ENCODE measurements around the gene RERE. TPM values are rescaled to one million over a fixed set of nuclear protein-coding genes. Genes with fewer than 3 reads are reported as not detected.
"Not testable (repeated sequence)": the region's sequence is repeated elsewhere in the genome, so short reads cannot be mapped to it uniquely, and the experiment has no call there.

RERE gene
- total RNA-seq, 1 donor from 2014 or later = 80.3 TPM

DNA sequence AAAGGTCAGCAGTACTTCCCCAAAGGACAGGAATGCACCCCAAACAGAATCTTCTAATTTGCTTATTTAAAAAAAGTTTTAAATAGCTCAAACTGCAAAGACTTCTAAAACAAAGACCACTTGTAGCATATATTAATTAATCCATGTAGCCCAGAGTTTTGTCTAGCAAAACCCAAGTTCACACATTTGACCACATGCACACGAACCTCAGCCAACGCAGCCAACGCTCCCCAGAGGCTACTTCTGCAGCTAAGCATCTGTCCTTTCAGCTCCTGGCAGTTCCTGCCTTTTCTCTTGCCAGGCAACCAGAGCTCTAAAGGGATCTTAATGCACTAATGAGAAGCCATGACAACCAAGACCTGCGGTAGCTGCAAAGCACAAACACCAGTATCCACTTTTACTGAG, 89.6 kb downstream of the RERE start:
- intact Hi-C loops (cut with DNase I) = loop anchor here (5.0 kb wide), 1 partner anchor 171 kb away; no protein-coding TSS in a partner anchor
- H3K9me3 ChIP-seq = no peaks in the 10 kb centered on the region

DNA sequence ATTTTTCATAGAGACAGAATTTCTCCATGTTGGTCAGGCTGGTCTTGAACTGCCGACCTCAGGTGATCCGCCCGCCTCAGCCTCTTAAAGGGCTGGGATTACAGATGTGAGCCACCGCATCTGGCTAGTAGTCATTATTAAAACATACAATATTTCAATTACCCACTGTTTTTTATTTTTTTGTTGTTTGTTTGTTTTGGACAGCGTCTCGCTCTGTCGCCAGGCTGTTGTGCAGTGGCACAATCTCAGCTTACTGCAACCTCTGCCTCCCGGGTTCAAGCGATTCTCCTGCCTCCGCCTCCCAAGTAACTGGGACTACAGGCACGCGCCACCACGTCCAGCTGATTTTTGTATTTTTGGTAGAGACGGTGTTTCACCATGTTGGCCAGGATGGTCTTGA, 90.1 kb downstream of the RERE start:
- H3K27me3 ChIP-seq; H3K4me3 ChIP-seq; H3K4me1 ChIP-seq; H3K9me3 ChIP-seq; DNase-seq (ENCODE audit: extremely low spot score in 2 of 2); H3K36me3 ChIP-seq; H3K27ac ChIP-seq: not testable (repeated sequence)
- intact Hi-C loops (cut with DNase I) = loop anchor here (5.0 kb wide), 1 partner anchor 170 kb away; no protein-coding TSS in a partner anchor

More for the DNA sequence above, 89.6 kb downstream of the RERE start:
- H3K27ac ChIP-seq = no peak overlapping the region
- H3K4me3 ChIP-seq = no peak overlapping the region
- TF ChIP-seq, protein P1, sequence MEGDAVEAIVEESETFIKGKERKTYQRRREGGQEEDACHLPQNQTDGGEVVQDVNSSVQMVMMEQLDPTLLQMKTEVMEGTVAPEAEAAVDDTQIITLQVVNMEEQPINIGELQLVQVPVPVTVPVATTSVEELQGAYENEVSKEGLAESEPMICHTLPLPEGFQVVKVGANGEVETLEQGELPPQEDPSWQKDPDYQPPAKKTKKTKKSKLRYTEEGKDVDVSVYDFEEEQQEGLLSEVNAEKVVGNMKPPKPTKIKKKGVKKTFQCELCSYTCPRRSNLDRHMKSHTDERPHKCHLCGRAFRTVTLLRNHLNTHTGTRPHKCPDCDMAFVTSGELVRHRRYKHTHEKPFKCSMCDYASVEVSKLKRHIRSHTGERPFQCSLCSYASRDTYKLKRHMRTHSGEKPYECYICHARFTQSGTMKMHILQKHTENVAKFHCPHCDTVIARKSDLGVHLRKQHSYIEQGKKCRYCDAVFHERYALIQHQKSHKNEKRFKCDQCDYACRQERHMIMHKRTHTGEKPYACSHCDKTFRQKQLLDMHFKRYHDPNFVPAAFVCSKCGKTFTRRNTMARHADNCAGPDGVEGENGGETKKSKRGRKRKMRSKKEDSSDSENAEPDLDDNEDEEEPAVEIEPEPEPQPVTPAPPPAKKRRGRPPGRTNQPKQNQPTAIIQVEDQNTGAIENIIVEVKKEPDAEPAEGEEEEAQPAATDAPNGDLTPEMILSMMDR (IDR thresholded peaks at IDR 0.05) = no peak
- no peaks in the 10 kb centered on the region for H3K27me3 ChIP-seq
- DNase-seq (ENCODE audit: extremely low spot score in 2 of 2) = no peak
- no peaks in the 10 kb centered on the region for H3K4me1 ChIP-seq
- no peaks in the 10 kb centered on the region for H3K36me3 ChIP-seq

DNA sequence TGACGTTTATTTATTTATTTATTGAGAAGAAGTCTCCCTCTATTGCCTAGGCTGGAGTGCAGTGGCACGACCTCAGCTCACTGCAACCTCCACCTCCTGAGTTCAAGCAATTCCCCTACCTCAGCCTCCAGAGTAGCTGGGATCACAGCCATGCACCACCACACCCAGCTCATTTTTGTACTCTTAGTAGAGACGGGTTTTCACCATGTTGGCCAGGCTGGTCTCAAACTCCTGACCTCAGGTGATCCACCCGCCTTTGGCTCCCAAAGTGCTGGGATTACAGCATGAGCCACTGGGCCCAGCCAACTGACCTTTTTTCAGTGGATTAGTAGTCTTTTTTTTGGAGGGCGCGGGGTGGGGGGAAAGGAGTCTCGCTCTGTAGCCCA, 90.6 kb downstream of the RERE start:
- H3K27me3 ChIP-seq; DNase-seq (ENCODE audit: extremely low spot score in 2 of 2); H3K36me3 ChIP-seq; H3K27ac ChIP-seq; H3K4me3 ChIP-seq; H3K4me1 ChIP-seq; H3K9me3 ChIP-seq: not testable (repeated sequence)
- intact Hi-C loops (cut with DNase I) = loop anchor here (5.0 kb wide), 1 partner anchor 169 kb away; no protein-coding TSS in a partner anchor

DNA sequence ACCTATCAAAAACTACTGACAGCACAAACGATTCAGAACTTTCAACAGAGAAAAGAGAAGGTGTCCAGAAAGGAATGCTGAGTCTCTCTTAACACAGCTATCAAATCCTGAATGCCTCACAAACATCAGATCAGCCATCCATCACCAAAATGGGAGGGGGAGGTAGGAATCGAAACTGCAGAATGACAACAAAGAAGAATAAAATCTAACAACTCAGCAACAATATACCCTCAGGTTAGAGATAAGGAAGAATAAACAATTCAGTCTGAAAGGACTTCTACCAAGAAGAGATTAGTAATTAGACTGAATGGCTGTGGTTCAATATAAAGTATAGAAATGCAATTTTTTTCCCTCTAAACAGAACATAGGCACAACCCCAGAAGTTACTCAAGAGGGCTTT, 94.4 kb downstream of the RERE start:
- no peak for TF ChIP-seq POLR2A (IDR thresholded peaks at IDR 0.05)
- TF ChIP-seq, protein P1 (IDR thresholded peaks at IDR 0.05) = no peak
- no peaks in the 10 kb centered on the region for H3K27me3 ChIP-seq
- H3K9me3 ChIP-seq = no peaks in the 10 kb centered on the region
- H3K27ac ChIP-seq = no peak overlapping the region
- H3K36me3 ChIP-seq = no peaks in the 10 kb centered on the region
- intact Hi-C loops (cut with DNase I) = no loop called here
- no peak for DNase-seq (ENCODE audit: extremely low spot score in 2 of 2)
- no peaks in the 10 kb centered on the region for H3K4me1 ChIP-seq
- H3K4me3 ChIP-seq = no peak overlapping the region

DNA sequence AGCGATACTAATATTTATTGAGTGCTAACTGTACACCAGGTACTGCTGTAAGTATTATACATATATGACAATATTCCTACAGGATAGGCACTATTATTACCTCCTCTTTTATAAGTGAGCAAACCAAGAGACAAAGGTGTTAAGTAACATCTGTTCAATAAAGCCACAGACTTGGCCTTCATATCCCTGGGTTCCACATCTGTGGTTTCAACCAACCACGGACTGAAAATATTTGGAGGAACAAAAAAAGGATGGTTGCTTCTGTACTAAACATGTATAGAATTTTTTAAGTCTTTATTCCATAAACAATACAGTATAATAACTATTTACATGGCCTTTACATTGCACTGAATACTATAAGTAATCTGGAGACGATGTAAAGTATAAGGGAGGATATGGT, 95.1 kb downstream of the RERE start:
- no peaks in the 10 kb centered on the region for H3K36me3 ChIP-seq
- DNase-seq (ENCODE audit: extremely low spot score in 2 of 2) = no peak
- intact Hi-C loops (cut with DNase I) = no loop called here

DNA sequence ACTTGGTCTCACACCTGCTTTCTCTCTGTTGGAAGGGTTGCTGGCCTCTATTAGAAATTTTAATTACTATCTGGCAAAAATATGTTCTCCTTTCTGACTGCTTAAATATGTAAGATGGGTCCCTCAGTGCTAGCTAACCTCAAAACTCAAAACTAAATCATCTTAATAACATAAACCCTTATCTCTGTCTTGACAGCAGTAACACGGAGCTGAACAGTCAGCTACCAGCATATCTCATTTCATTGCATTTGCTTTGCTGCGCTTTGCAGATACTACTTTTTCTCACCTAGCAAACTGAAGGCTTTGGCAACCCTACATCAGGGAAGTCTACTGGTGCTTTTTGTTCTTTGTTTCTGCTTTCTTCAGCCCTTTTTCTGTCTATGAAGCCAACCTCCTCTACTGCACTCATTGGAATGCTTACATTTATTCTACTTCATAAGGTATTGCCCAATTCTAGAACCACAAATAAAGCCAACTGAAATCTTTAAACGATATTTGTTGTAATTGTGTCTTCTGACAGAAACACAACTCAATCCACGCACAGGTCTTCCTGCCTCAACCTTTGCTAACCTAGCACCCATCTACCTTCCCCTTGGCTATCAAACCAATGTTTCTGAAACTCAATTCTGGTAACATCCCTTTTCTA, 95.6 kb downstream of the RERE start:
- Histone ChIP-seq H3K27me3 (no peaks in the 10 kb centered on the region), H3K4me3 (no peak overlapping the region), H3K36me3 (no peaks in the 10 kb centered on the region), H3K27ac (no peak overlapping the region), H3K4me1 (no peaks in the 10 kb centered on the region), H3K9me3 (no peaks in the 10 kb centered on the region)
- intact Hi-C loops (cut with DNase I) = no loop called here
- TF ChIP-seq, protein P1 (IDR thresholded peaks at IDR 0.05) = no peak
- TF ChIP-seq POLR2AphosphoS5 (IDR thresholded peaks at IDR 0.05; ENCODE audit: insufficient read depth in 1 of 2, low read depth in 1 of 2) (no peak), POLR2A (IDR thresholded peaks at IDR 0.05) (no peak)
- no peak for DNase-seq (ENCODE audit: extremely low spot score in 2 of 2)

More for the DNA sequence above, 95.1 kb downstream of the RERE start:
- no peaks in the 10 kb centered on the region for H3K4me1 ChIP-seq
- H3K27ac ChIP-seq = no peak overlapping the region
- H3K4me3 ChIP-seq = no peak overlapping the region
- no peaks in the 10 kb centered on the region for H3K9me3 ChIP-seq
- no peaks in the 10 kb centered on the region for H3K27me3 ChIP-seq
- TF ChIP-seq, protein P1 (IDR thresholded peaks at IDR 0.05) = no peak
- no peak for TF ChIP-seq POLR2AphosphoS5 (IDR thresholded peaks at IDR 0.05; ENCODE audit: insufficient read depth in 1 of 2, low read depth in 1 of 2)
- TF ChIP-seq POLR2A (IDR thresholded peaks at IDR 0.05) = no peak
